Measurements from ENCODE around the gene ZHX3. TPM values are rescaled to one million over a fixed set of nuclear protein-coding genes. Genes with fewer than 3 reads are reported as not detected.
A peak's percentile ranks its signal among the peaks of the same experiment; 100 is the strongest.

The ZHX3 gene
- total and polyA plus RNA-seq, 2 of the 13 experiments (the other 11 are each of a cell fraction or from before 2014, with no cell fraction given): 8.4 to 11.7 TPM

GRCh38 chr20:41138475-41139226, 178.9 kb downstream of the ZHX3 start (continued):
- TF ChIP-seq ZNF318 (CRISPR knock-in tag; IDR thresholded peaks at IDR 0.05) (0 out of 2 replicates have a peak, but pooled peaks have one; percentile 75), PITX1 (CRISPR knock-in tag; IDR thresholded peaks at IDR 0.05) (no peak), REPIN1 (CRISPR knock-in tag; IDR thresholded peaks at IDR 0.05; ENCODE audit: borderline replicate concordance, low read depth) (peak; percentile 59; the same call in 1 of the 2 replicates), ZNF530 (CRISPR knock-in tag; IDR thresholded peaks at IDR 0.05; ENCODE audit: low read depth) (no peak), RXRB (CRISPR knock-in tag; IDR thresholded peaks at IDR 0.05; ENCODE audit: borderline replicate concordance) (peak; percentile 38; the same call in 1 of the 2 replicates), KIAA2018 (CRISPR knock-in tag; IDR thresholded peaks at IDR 0.05; ENCODE audit: borderline replicate concordance) (no peak), ARID2 (CRISPR knock-in tag; IDR thresholded peaks at IDR 0.05; ENCODE audit: borderline replicate concordance) (peak; percentile 79; the same call in 1 of the 2 replicates), KLF12 (CRISPR knock-in tag; IDR thresholded peaks at IDR 0.05; ENCODE audit: borderline replicate concordance) (no peak; the same call in none of the 2 replicates), ZSCAN22 (CRISPR knock-in tag; IDR thresholded peaks at IDR 0.05) (no peak), ATF7-NPFF (CRISPR knock-in tag; IDR thresholded peaks at IDR 0.05; ENCODE audit: low read depth) (0 out of 2 replicates have a peak, but pooled peaks have one; percentile 12), ZSCAN9 (CRISPR knock-in tag; IDR thresholded peaks at IDR 0.05; ENCODE audit: borderline replicate concordance) (no peak)
